ENCODE data around the gene CAMK2A. TPM values are rescaled to one million over a fixed set of nuclear protein-coding genes. Genes with fewer than 3 reads are reported as not detected.

The CAMK2A gene
- total and polyA plus RNA-seq, 4 donors, result 0.31 to 2.7 (median 1.0) TPM

GRCh38 chr5:150174285-150174684 is 115.3 kb downstream of the CAMK2A start:
- no peaks in the 10 kb centered on the region for H3K27me3 ChIP-seq (ENCODE audit: control insufficient read depth in 3 of 3, insufficient read depth in 3 of 3, low read length in 2 of 3)
- no peaks in the 10 kb centered on the region for H3K9me3 ChIP-seq (ENCODE audit: control insufficient read depth in 4 of 4, insufficient read depth in 3 of 4, low read length in 3 of 4)
- H3K9ac ChIP-seq (ENCODE audit: insufficient read depth in 1 of 2, low read length in 2 of 2), result no peak overlapping the region
- H3K4me1 ChIP-seq (ENCODE audit: control insufficient read depth in 5 of 5, insufficient read depth in 5 of 5, low read length in 5 of 5), result peaks cover 0 to 47% (median 10%) of the 10 kb centered on the region in 5 donors
- WGBS, 2 donors, result 86 to 92% methylated on average over 6 of the region's 6 CpGs
- H3K27ac ChIP-seq (ENCODE audit: low read depth in 1 of 2, low read length in 1 of 2), result no peak overlapping the region
- H3K36me3 ChIP-seq (ENCODE audit: control insufficient read depth in 4 of 4, insufficient read depth in 4 of 4, low read length in 4 of 4), result no peaks in the 10 kb centered on the region
- no peak for DNase-seq
- H3K4me3 ChIP-seq, result no peak overlapping the region
- ATAC-seq (ENCODE audit: insufficient read depth, low FRiP score), result no peak
- TF ChIP-seq CTCF (IDR thresholded peaks at IDR 0.05; ENCODE audit: control extremely low read depth, extremely low read depth), result no peak

- Histone ChIP-seq H3K27me3 (ENCODE audit: control insufficient read depth in 3 of 3, insufficient read depth in 3 of 3, low read length in 2 of 3) (no peaks in the 10 kb centered on the region), H3K9ac (ENCODE audit: insufficient read depth in 1 of 2, low read length in 2 of 2) (no peak overlapping the region), H3K4me3 (no peak overlapping the region), H3K9me3 (ENCODE audit: control insufficient read depth in 4 of 4, insufficient read depth in 3 of 4, low read length in 3 of 4) (no peaks in the 10 kb centered on the region), H3K27ac (ENCODE audit: low read depth in 1 of 2, low read length in 1 of 2) (no peak overlapping the region), H3K4me1 (ENCODE audit: control insufficient read depth in 5 of 5, insufficient read depth in 5 of 5, low read length in 5 of 5) (peaks cover 0 to 47% (median 10%) of the 10 kb centered on the region in 5 donors), H3K36me3 (ENCODE audit: control insufficient read depth in 4 of 4, insufficient read depth in 4 of 4, low read length in 4 of 4) (no peaks in the 10 kb centered on the region)
- no peak for DNase-seq
- ATAC-seq (ENCODE audit: insufficient read depth, low FRiP score), result no peak
- WGBS, 2 donors, result 77 to 88% methylated on average over 3 of the region's 3 CpGs
- no peak for TF ChIP-seq CTCF (IDR thresholded peaks at IDR 0.05; ENCODE audit: control extremely low read depth, extremely low read depth)
These were observed 116.4 kb downstream of the CAMK2A start for GRCh38 chr5:150173161-150173560.

- Histone ChIP-seq H3K9ac (ENCODE audit: insufficient read depth in 1 of 2, low read length in 2 of 2) (no peak overlapping the region), H3K36me3 (ENCODE audit: control insufficient read depth in 4 of 4, insufficient read depth in 4 of 4, low read length in 4 of 4) (no peaks in the 10 kb centered on the region), H3K4me3 (no peak overlapping the region), H3K27ac (ENCODE audit: low read depth in 1 of 2, low read length in 1 of 2) (no peak overlapping the region), H3K4me1 (ENCODE audit: control insufficient read depth in 5 of 5, insufficient read depth in 5 of 5, low read length in 5 of 5) (peaks cover 0 to 47% (median 10%) of the 10 kb centered on the region in 5 donors), H3K9me3 (ENCODE audit: control insufficient read depth in 4 of 4, insufficient read depth in 3 of 4, low read length in 3 of 4) (no peaks in the 10 kb centered on the region), H3K27me3 (ENCODE audit: control insufficient read depth in 3 of 3, insufficient read depth in 3 of 3, low read length in 2 of 3) (peaks cover 0 to 1% (median 0%) of the 10 kb centered on the region in 3 donors)
- no peak for ATAC-seq (ENCODE audit: insufficient read depth, low FRiP score)
- TF ChIP-seq CTCF (IDR thresholded peaks at IDR 0.05; ENCODE audit: control extremely low read depth, extremely low read depth), result no peak
- DNase-seq, result peak; percentile 71 to 91 (median 80)
- 88 to 93% methylated on average over 4 of the region's 4 CpGs for WGBS, 2 donors
These were observed 117.0 kb downstream of the CAMK2A start for GRCh38 chr5:150172556-150172955.

- H3K9me3 ChIP-seq (ENCODE audit: control insufficient read depth in 4 of 4, insufficient read depth in 3 of 4, low read length in 3 of 4), result no peaks in the 10 kb centered on the region
- H3K4me3 ChIP-seq, result no peak overlapping the region
- H3K27ac ChIP-seq (ENCODE audit: low read depth in 1 of 2, low read length in 1 of 2), result no peak overlapping the region
- peaks cover 0 to 44% (median 10%) of the 10 kb centered on the region in 5 donors for H3K4me1 ChIP-seq (ENCODE audit: control insufficient read depth in 5 of 5, insufficient read depth in 5 of 5, low read length in 5 of 5)
- H3K36me3 ChIP-seq (ENCODE audit: control insufficient read depth in 4 of 4, insufficient read depth in 4 of 4, low read length in 4 of 4), result no peaks in the 10 kb centered on the region
- H3K27me3 ChIP-seq (ENCODE audit: control insufficient read depth in 3 of 3, insufficient read depth in 3 of 3, low read length in 2 of 3), result peaks cover 0 to 3% (median 0%) of the 10 kb centered on the region in 3 donors
- DNase-seq, result peak in 2 of 3 donors; percentile 68 to 73
- no peak for ATAC-seq (ENCODE audit: insufficient read depth, low FRiP score)
- WGBS, 2 donors, result 64 to 84% methylated on average over 1 of the region's 1 CpG
- no peak overlapping the region for H3K9ac ChIP-seq (ENCODE audit: insufficient read depth in 1 of 2, low read length in 2 of 2)
- no peak for TF ChIP-seq CTCF (IDR thresholded peaks at IDR 0.05; ENCODE audit: control extremely low read depth, extremely low read depth)
These were observed 117.4 kb downstream of the CAMK2A start for GRCh38 chr5:150172145-150172544.
